Caco-2 (cell line): ENCODE measurements around the gene R3HDM1. TPM values are rescaled to one million over a fixed set of nuclear protein-coding genes. Genes with fewer than 3 reads are reported as not detected.
"Not testable (repeated sequence)": the region's sequence is repeated elsewhere in the genome, so short reads cannot be mapped to it uniquely, and the experiment has no call there.

ENCODE experiments used
- BruUV-seq: library from RNA; stranded (reverse); fragments of 400-500 nt; replicated peaks from 2 replicates; lab custom pipeline; 2021; lab: Mats Ljungman, UMichigan
- CTCF ChIA-PET: fragments of 300-600 bp; sonication (Branson Sonifier 250); formaldehyde crosslinking; loops from one replicate; lab custom pipeline; 2022; ENCODE audit warnings: antibody characterized with exemption; lab: Charles Lee
- POLR2A ChIA-PET: fragments of 300-600 bp; sonication (Branson Sonifier 250); formaldehyde crosslinking; loops from one replicate; lab custom pipeline; 2022; ENCODE audit warnings: antibody characterized with exemption; lab: Charles Lee
- DNase-seq, 2 experiments: peaks; one replicate each; pipeline versions ENCODE4 v3.0.0 to v3.0.0-alpha.2; 2020 to 2022
- H3K27me3 ChIP-seq: replicated peaks from 2 replicates; pipeline ENCODE4 v1.6.0; 2011; ENCODE audit warnings: low read length; ENCODE audit not compliant: control insufficient read depth, insufficient read depth
- H3K36me3 ChIP-seq: 2 replicates; pipeline ENCODE4 v1.5.1; 2011; ENCODE audit warnings: low read length; ENCODE audit not compliant: control insufficient read depth, insufficient read depth
- H3K4me1 ChIP-seq: fragments of 250-450 bp; sonication (Bioruptor Pico); 2 replicates; pipeline ENCODE4 v1.5.1; 2020; ENCODE audit warnings: mild to moderate bottlenecking
- H3K4me3 ChIP-seq: 2 replicates; pipeline ENCODE4 v1.5.1; 2011; ENCODE audit warnings: low read depth, mild to moderate bottlenecking, control low read depth, low read length
- H3K9me3 ChIP-seq: fragments of 250-450 bp; sonication (Bioruptor Pico); 2 replicates; pipeline ENCODE4 v1.5.1; 2020; ENCODE audit warnings: mild to moderate bottlenecking, moderate library complexity
- H3K27ac Mint-ChIP-seq: one replicate; pipeline ENCODE4 v1.8.0; 2022; ENCODE audit warnings: mixed read lengths; ENCODE audit not compliant: unreplicated experiment
- H3K27me3 Mint-ChIP-seq: one replicate; pipeline ENCODE4 v1.8.0; 2022; ENCODE audit warnings: mixed read lengths; ENCODE audit not compliant: insufficient read depth, unreplicated experiment
- H3K36me3 Mint-ChIP-seq: one replicate; pipeline ENCODE4 v1.8.0; 2022; ENCODE audit warnings: mild to moderate bottlenecking, mixed read lengths; ENCODE audit not compliant: insufficient read depth, unreplicated experiment
- H3K4me1 Mint-ChIP-seq: one replicate; pipeline ENCODE4 v1.8.0; 2022; ENCODE audit warnings: low read depth, mixed read lengths; ENCODE audit not compliant: unreplicated experiment
- H3K4me3 Mint-ChIP-seq: one replicate; pipeline ENCODE4 v1.8.0; 2022; ENCODE audit warnings: mild to moderate bottlenecking, moderate library complexity, mixed read lengths; ENCODE audit not compliant: unreplicated experiment
- H3K9me3 Mint-ChIP-seq: one replicate; pipeline ENCODE4 v1.8.0; 2022; ENCODE audit warnings: mixed read lengths; ENCODE audit not compliant: unreplicated experiment
- intact Hi-C: fragments of 100-400 bp; cut with micrococcal nuclease; formaldehyde crosslinking; loops from one replicate; pipeline ENCODE4 v1.10.0; 2022; ENCODE audit not compliant: unreplicated experiment
- total RNA-seq: library from RNA; stranded (reverse); gene quantifications from 2 replicates; pipeline ENCODE4 v1.2.3, GENCODE V29; 2022
- TF ChIP-seq, protein P1 (sequence below), 2 experiments: fragments of 200-600 bp in 1 of 2; IDR thresholded peaks; 1 replicate in 1 of 2; 2 replicates in 1 of 2; pipeline versions ENCODE4 v1.5.1 to v1.8.0; 2011 to 2022; ENCODE audit warnings: antibody characterized with exemption in 1 of 2, control low read depth in 1 of 2, inconsistent platforms in 1 of 2, low read depth in 1 of 2, low read length in 1 of 2, mild to moderate bottlenecking in 1 of 2, moderate library complexity in 1 of 2; ENCODE audit not compliant: insufficient read depth in 1 of 2, severe bottlenecking in 1 of 2, unreplicated experiment in 1 of 2

The R3HDM1 gene
- total RNA-seq, 1 experiment from 2014 or later = 44.4 TPM

DNA sequence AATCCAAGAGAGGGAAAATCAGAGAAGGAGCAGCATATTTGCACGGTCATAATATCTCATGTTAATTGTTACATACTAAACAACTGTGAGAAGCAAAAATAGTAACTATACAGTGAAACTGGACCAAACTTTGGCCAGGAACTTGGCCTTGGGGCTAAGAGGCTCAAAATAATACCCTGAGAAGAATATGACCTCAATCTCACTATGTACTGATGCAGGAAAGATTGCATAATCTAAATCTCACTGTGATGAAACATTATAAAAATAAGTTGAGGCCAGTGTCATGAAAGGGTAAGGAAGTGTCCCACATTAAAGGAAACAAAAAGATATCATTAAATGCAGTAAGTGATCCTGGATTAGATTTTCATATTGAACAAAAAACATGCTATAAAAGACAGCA, 36.8 kb upstream of the R3HDM1 start:
- Mint-ChIP-seq H3K4me3 (no peak overlapping the region), H3K4me1 (no peaks in the 10 kb centered on the region), H3K27ac (no peak overlapping the region), H3K9me3 (peaks cover 26% of the 10 kb centered on the region), H3K27me3 (no peaks in the 10 kb centered on the region), H3K36me3 (peaks cover 22% of the 10 kb centered on the region)
- Histone ChIP-seq H3K4me3 (no peak overlapping the region), H3K9me3 (peaks cover 21% of the 10 kb centered on the region), H3K4me1 (no peaks in the 10 kb centered on the region), H3K27me3 (no peaks in the 10 kb centered on the region), H3K36me3 (no peaks in the 10 kb centered on the region)
- TF ChIP-seq, protein P1, sequence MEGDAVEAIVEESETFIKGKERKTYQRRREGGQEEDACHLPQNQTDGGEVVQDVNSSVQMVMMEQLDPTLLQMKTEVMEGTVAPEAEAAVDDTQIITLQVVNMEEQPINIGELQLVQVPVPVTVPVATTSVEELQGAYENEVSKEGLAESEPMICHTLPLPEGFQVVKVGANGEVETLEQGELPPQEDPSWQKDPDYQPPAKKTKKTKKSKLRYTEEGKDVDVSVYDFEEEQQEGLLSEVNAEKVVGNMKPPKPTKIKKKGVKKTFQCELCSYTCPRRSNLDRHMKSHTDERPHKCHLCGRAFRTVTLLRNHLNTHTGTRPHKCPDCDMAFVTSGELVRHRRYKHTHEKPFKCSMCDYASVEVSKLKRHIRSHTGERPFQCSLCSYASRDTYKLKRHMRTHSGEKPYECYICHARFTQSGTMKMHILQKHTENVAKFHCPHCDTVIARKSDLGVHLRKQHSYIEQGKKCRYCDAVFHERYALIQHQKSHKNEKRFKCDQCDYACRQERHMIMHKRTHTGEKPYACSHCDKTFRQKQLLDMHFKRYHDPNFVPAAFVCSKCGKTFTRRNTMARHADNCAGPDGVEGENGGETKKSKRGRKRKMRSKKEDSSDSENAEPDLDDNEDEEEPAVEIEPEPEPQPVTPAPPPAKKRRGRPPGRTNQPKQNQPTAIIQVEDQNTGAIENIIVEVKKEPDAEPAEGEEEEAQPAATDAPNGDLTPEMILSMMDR (IDR thresholded peaks at IDR 0.05; ENCODE audit: insufficient read depth in 1 of 2, low read depth in 1 of 2, low read length in 1 of 2, severe bottlenecking in 1 of 2, unreplicated experiment in 1 of 2) = no peak
- no peak for DNase-seq
- ChIA-PET CTCF (no interaction called here), POLR2A (no interaction called here)
- intact Hi-C loops = no loop called here
- no TSS peak for BruUV-seq

DNA sequence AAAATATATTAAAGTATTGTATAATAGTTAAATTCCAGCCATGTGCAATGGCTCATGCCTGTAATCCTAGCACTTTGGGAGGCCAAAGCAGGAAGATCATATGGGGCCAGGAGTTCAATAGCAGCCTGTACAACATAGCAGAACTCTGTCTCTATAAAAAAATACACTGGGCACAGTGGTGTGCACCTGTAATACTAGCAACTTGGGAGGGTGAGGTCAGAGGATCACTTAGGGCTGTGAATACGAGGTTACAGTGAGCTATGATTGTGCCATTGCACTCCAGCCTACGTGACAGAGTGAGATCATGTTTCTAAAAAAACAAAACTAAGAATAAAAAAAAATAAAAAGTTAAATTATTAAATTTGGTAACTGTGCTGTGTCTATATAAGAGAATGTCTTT, 36.4 kb upstream of the R3HDM1 start:
- peaks cover 22% of the 10 kb centered on the region for H3K9me3 ChIP-seq
- H3K4me3 Mint-ChIP-seq = no peak overlapping the region
- no peaks in the 10 kb centered on the region for H3K4me1 Mint-ChIP-seq
- no TSS peak for BruUV-seq
- intact Hi-C loops = no loop called here
- TF ChIP-seq, protein P1 (IDR thresholded peaks at IDR 0.05; ENCODE audit: insufficient read depth in 1 of 2, low read depth in 1 of 2, low read length in 1 of 2, severe bottlenecking in 1 of 2, unreplicated experiment in 1 of 2) = no peak
- ChIA-PET POLR2A (no interaction called here), CTCF (no interaction called here)
- H3K36me3 ChIP-seq = no peaks in the 10 kb centered on the region
- H3K27ac Mint-ChIP-seq = no peak overlapping the region
- H3K9me3 Mint-ChIP-seq = peaks cover 26% of the 10 kb centered on the region
- H3K4me3 ChIP-seq = no peak overlapping the region
- no peaks in the 10 kb centered on the region for H3K4me1 ChIP-seq
- peaks cover 20% of the 10 kb centered on the region for H3K36me3 Mint-ChIP-seq
- no peaks in the 10 kb centered on the region for H3K27me3 Mint-ChIP-seq
- H3K27me3 ChIP-seq = no peaks in the 10 kb centered on the region
- DNase-seq = no peak

DNA sequence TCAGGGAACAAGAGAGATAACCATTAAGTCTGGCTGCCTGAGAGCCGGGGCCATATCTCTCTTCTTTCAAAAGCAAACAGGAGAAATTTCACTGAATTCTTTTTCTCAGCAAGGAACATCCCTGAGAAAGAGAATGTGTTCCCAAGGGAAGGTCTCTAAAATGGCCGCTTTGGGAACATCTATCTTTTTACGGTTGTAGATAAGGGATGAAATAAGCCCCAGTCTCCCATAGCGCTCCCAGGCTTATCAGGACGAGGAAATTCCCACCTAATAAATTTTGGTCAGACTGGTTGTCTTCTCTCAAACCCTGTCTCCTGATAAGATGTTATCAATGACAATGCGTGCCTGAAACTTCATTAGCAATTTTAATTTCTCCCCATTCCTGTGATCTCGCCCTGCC, 32.7 kb upstream of the R3HDM1 start:
- peaks cover 20% of the 10 kb centered on the region for H3K36me3 Mint-ChIP-seq
- H3K4me1 ChIP-seq, H3K36me3 ChIP-seq, H3K4me3 ChIP-seq, CTCF ChIA-PET, H3K27me3 ChIP-seq, H3K27ac Mint-ChIP-seq, H3K27me3 Mint-ChIP-seq, H3K4me3 Mint-ChIP-seq, POLR2A ChIA-PET, BruUV-seq, H3K4me1 Mint-ChIP-seq, intact Hi-C loops: not testable (repeated sequence)
- H3K9me3 Mint-ChIP-seq = peaks cover 40% of the 10 kb centered on the region
- H3K9me3 ChIP-seq = peaks cover 22% of the 10 kb centered on the region
- DNase-seq = peak in 1 of 2 experiments; percentile 15

DNA sequence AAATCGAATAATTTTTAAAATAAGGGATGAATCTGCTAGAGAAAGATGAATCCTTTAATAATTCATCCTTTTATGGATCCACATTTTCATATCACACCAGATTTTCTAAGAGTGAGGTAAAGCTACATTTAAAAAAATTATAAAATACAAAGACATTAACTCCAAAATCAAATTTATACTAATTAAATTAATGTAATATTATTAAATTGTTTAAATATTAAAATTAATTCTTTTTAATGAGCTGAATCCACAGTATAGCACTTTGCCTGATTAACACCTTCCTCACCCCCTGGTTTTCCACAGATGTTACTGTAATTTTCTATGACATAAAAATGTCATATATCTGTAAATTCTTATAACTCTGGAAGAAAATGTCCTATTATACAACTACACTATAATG, 26.5 kb upstream of the R3HDM1 start:
- Mint-ChIP-seq H3K9me3 (peaks cover 16% of the 10 kb centered on the region), H3K4me3 (no peak overlapping the region), H3K36me3 (peaks cover 6% of the 10 kb centered on the region), H3K27ac (no peak overlapping the region), H3K4me1 (no peaks in the 10 kb centered on the region), H3K27me3 (no peaks in the 10 kb centered on the region)
- intact Hi-C loops = no loop called here
- CTCF ChIA-PET = no interaction called here
- Histone ChIP-seq H3K27me3 (no peaks in the 10 kb centered on the region), H3K4me1 (no peaks in the 10 kb centered on the region), H3K9me3 (no peaks in the 10 kb centered on the region), H3K36me3 (no peaks in the 10 kb centered on the region), H3K4me3 (no peak overlapping the region)
- BruUV-seq = no TSS peak
- no peak for DNase-seq
- TF ChIP-seq, protein P1 (IDR thresholded peaks at IDR 0.05; ENCODE audit: insufficient read depth in 1 of 2, low read depth in 1 of 2, low read length in 1 of 2, severe bottlenecking in 1 of 2, unreplicated experiment in 1 of 2) = no peak
- POLR2A ChIA-PET = no interaction called here
